Neural progenitor cell (in vitro differentiated cells): Measurements from ENCODE around the gene SLC15A1.

Experiments used
- EZH2phosphoT487 ChIP-seq: fragments of 200-600 bp; sonication (generic); IDR thresholded peaks from 2 replicates; pipeline ENCODE4 v1.6.1; 2017; ENCODE audit warnings: antibody characterized with exemption
- TF ChIP-seq, protein P1 (sequence below): fragments of 200-600 bp; sonication (generic); IDR thresholded peaks from 2 replicates; pipeline ENCODE4 v1.5.1; 2017; ENCODE audit warnings: antibody characterized with exemption, mild to moderate bottlenecking

DNA sequence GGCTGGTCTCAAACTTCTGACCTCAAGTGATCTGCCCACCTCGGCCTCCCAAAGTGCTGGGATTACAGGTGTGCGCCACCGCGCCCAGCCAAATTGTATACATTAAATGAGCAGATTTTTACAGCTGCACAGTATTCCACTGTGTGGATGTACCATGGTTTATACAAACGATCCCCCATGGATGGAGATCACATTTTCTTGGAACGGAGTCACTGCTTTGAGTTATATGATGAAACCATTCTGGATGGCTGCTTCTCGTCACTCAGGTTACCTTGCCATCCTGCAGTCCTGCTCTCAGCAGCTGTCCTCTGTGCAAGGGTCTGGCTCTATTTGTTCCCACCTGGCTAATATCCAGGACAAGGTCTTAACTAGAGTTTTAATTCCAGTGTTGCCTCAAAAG, 39.1 kb upstream of the SLC15A1 start:
- TF ChIP-seq, protein P1, sequence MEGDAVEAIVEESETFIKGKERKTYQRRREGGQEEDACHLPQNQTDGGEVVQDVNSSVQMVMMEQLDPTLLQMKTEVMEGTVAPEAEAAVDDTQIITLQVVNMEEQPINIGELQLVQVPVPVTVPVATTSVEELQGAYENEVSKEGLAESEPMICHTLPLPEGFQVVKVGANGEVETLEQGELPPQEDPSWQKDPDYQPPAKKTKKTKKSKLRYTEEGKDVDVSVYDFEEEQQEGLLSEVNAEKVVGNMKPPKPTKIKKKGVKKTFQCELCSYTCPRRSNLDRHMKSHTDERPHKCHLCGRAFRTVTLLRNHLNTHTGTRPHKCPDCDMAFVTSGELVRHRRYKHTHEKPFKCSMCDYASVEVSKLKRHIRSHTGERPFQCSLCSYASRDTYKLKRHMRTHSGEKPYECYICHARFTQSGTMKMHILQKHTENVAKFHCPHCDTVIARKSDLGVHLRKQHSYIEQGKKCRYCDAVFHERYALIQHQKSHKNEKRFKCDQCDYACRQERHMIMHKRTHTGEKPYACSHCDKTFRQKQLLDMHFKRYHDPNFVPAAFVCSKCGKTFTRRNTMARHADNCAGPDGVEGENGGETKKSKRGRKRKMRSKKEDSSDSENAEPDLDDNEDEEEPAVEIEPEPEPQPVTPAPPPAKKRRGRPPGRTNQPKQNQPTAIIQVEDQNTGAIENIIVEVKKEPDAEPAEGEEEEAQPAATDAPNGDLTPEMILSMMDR = no peak
- no peak for TF ChIP-seq EZH2phosphoT487
